GM19035 (cell line): Measurements from ENCODE around the gene PODXL.
"Not testable (repeated sequence)": the region's sequence is repeated elsewhere in the genome, so short reads cannot be mapped to it uniquely, and the experiment has no call there.

Experiments
- ATAC-seq: cut with Tn5 transposase; IDR thresholded peaks from one replicate; pipeline ENCODE4 v1.9.1; 2021; ENCODE audit not compliant: unreplicated experiment

PODXL gene

DNA sequence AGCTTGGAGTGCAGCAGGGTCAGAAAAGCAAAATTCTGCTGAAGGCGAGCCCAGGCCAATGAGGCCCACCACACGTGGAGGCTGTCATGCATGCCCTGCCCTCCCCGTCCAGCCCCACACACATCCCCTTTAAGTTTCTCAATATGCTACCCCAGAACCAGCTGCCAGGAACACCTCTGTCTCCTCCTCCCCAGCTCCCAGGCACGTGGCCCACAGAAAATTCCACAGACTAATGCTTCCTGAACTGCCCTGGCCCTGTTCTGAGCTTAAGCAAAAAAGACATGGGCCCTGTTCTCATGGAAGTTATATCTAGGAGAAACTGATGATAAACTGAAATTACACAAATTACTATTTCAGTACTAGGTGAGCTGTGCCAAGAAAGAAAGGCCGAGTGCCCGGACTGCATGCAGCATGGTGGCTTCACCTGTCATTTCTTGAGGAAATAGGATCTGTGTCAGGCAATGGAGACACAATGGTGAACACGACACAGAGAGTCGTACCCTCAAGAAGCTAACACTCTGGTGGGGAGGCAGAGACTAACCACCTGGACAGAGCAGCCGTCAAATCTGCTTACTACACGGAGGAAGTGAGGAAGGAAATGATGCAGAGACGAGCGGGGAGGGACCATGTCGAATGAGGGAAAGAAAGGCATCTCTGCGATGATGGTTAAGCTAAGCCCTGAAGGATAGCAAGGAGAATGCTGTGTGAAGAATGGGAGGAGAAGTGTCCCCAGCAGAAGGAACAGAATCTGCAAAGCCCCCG lies 44.5 kb downstream of the PODXL start:
- ATAC-seq = no peak

DNA sequence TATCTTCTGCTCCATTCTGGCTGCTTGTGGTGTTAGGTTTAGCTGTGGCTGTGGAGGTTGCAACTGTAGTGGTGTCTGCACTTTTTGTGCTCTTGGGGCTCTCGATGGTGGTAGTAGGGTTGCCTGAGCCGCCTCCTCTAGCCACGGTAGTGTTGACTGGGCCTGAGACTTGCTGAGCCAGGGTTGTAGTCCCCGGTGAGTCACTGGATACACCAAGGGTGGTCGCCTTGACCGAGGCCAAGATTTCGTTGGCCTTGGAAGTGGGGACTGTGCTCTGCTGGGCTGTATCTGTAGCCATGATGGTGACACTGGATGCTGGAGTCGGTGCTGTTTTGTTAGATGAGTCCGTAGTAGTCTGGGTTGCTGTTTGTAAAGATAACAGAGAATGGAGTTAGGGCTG lies 45.4 kb downstream of the PODXL start:
- ATAC-seq = no peak

DNA sequence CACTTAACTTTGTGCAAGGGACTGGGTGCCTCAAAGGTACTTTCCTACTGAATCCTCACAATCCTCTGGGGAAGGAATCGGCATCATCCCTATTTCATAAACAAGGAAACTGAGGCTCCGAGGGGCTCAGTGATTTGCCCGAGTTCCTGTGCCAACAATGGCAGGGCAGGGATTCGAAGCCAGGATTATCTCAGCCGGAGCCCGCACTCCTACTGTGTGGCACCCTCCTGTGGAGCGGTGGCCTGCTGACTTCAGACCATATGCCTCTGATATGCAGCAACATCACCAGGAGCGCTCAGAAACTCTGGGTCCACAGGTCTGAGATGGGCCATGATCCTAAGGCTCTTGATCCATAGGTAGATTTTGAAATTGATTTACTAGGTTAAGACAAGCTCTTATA lies 46.6 kb downstream of the PODXL start:
- no peak for ATAC-seq

DNA sequence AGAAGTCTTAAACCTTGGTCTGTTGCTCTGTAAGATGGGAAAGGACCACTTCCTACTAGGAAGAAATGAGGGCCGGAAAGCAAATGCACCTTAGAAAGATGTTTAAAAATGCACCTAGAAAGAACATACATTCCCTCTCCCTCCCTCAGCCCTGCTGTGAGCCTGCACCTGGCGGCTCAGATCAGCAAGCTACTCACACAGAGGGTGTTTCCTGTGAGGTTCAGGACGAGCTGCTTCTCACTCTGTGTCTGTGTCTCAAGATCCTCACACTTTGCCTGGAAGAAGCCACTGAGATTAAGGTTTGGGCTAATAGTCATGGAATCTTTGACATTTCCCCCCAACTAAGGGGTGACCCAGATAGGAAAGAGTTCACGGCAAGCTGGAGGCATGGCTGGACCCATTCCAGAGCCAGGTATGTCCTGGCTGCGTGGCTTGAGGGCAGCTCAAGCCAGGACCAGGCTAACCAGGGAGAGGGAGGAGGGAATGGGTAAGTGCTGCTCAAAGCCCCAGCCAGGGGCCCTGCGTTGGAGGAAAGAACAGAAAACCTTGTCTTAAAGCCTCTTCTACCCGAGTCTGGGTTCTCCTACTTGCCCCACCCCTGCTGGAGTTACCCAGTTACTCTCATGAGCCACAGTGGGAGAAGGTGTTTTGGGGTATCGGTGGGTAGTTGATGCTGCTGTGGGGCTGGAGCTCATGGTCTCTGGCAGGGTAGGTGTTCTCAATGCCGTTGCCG lies 47.5 kb downstream of the PODXL start:
- ATAC-seq = no peak

DNA sequence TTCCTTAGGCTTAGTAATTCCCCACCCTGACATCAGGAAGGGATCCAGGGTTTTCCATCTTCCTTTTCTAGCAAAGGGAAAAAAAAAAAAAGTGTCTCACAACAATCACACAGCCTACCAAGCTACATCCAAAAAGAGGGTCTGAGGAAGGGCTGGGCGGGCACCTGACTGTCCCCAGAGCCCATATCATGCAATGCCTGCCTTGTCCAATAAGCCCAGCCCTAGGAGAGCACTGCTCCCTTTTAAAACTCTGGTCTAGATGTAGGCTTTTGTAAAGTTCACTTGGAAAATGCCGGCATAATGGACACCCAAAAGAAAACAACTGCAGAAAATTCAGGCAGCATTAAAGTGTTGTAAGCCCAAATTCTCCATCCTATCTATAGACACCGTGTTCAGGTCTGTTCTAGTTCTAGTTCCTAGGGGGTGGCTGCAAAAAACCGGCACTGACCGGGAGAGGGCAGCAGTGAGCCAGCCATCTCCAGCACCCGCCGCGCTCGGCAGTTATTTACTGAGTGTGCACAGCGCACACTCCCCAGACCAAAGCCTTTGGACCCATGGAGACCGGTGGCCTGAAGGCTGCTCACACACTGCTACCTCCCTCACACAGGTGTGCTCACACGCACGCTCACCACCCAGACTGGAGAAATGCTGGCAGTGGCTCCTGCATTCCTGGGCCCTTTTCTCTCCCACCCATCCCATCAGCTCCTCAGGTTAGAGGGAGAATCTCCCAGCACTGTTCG lies 48.7 kb downstream of the PODXL start:
- peak; percentile 73 for ATAC-seq

DNA sequence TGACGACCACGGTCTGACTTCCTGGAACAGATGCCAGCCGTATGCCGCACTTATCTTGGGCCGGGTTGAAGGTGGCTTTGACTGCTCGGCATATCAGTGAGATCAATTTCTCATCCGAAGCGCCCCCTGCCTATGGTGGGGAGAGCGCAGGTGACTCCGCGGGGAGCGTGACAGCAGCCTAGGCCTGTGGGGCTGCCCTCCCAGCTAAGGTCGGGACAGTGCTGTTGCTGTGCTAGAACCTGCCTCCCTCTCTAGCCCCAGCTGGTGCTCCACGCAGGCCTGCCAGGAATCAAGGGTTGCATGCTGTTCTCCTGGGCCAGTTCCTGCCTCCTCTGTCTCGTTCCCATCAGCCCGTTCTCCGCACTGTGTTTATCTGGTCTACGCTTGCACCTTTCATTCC lies 49.8 kb downstream of the PODXL start:
- ATAC-seq = no peak

DNA sequence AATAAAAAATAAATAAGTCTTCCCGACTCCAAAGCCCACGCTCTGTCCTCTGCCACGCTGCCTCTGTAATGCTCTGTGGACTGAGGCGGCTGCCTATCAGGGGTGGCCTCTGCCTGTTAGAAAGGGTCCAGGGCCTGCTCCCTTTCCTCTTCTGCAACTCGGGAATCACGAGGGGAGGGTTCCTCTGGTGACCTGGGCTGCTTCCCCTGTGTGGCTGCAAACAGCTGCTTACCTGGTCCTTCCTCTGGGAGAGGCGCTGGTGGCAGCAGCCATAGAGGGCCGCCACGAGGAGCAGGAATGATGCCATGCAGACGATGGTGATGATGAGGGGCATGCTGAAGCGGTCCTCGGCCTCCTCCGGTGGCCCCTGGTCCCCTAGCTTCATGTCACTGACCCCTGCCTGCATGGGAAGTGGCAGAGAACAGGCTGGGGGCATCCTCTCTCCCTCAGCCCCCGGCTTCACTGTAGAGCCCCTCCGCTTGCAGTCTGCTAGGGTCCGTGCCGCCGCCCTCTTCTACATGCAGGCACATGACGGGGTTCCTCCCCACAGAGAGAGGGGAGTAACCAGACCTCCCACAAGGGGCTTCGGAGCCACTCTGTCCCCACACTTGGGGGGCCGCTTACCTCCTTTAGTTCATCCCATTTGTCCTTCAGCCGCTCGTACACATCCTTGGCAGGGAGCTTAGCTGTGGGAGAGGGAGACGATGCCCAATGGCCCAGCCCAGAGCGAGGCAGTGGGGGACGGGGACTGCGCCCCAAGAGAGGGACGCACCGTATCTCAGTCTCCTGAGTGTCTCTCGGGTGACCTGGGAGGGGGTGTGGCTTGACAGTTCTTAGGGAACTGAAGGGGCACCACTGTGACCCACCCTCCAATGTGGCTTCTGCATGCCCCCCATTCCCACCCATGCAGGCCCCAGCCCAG lies 50.5 kb downstream of the PODXL start:
- no peak for ATAC-seq

DNA sequence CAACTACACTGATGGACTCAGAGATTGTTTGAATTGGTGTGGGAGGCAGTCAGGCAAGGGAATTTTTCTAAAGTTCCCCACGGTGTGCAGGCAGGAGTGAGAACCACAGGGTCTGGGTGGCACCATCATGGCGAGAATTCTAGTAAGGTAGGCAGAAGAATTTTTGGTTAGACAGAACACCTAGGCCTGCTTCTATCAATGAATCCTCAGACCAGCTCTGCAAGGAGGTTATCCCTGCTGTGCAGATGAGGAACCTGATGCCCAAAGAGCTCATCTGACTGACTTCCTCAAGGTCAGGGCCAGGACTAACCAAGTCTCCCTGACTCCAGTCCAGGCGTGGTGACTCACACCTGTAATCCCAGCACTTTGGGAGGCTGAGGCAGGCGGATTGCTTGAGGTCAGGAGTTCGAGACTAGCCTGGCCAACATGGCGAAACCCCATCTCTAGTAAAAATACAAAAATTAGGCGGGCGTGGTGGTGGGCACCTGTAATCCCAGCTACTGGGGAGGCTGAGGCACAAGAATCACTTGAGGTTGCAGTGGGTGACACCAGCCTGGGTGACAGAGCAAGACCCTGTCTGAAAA lies 51.3 kb downstream of the PODXL start:
- not testable (repeated sequence) for ATAC-seq

DNA sequence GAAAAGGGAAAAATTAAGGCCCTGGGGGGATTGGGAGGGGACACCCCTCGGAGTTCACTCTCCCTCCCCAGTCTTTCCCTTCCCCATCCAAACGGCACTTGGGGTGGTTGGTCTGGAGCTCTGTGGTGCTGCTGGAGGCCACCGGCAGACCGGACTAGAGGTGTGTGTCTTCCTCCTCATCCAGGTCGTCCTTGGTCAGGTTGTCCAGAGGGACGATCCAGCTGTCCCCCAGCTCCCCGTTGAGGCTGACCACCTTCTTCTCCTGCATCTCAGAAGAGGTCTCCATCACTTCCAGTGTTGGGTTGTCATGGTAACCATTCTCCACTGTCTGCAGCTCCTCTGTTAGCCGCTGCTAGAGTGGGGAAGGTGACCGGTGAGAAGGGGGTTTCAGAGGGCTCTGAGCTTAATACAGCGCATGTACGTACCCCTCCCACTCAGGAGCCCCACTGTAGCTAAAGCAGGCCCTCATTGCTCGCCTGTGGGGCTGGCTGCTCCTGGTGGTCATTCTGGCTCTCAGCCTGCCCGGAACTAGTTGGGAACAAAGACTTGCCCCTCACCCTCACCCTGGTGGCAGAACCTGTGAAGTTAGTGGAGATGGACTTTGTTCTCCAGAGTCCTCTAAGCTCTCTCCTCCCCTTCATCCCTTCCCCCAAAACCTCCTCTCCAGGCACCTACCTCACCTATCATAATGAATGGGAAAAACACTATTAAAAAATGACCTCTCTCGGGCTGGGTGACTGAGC lies 52.1 kb downstream of the PODXL start:
- ATAC-seq = no peak

DNA sequence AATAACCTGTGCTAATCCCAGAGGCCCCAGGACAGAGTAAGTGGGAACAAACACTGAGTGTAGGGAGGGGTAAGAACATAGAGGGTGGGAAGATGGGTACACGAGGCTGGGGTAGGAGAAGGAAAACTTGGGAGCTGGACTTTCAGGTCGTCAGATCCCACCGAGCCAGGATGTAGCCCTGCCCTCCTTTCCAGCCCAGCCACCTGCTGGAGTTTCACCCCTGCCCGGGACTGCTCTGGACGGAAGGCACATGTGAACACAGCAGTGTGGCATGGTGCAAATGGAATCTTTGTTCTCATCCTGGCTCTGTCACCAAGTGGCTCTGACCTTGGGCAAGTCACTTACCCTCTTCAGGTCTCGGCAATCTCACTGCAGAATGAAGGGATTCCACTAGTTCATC lies 52.8 kb downstream of the PODXL start:
- no peak for ATAC-seq

DNA sequence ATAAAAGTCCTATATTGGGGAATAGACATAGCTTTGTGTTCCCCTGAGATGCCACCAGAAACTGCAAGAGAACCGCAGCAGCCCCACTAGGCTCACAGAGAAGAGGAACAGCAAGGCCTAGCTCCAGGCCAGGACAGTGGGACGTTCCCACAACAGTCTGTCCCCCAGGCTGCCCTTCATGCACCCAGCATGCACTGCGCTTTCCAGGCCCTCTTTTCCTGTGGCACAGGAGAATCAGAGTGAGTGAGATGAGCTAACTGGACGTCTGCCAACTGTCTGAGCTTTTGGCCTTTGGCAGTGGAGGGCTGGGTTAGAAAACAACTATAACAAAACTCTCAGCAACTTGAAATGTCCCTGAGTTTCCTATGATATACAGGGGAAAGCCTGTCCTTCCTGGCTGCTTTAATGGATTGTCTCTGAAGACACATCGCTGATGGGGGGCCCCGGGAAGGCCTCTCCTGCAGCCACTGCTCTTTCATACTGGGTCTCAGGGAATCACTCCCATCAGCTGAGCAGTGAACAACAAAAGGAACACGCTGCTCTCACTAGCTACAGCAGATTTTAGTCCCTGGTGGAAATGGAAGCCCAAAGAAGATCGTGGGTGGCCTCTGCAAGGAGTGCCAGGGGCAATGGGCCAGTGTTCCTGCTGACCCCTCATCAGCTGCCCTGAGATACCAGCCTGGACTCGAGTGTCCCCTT lies 53.5 kb downstream of the PODXL start:
- ATAC-seq = no peak

DNA sequence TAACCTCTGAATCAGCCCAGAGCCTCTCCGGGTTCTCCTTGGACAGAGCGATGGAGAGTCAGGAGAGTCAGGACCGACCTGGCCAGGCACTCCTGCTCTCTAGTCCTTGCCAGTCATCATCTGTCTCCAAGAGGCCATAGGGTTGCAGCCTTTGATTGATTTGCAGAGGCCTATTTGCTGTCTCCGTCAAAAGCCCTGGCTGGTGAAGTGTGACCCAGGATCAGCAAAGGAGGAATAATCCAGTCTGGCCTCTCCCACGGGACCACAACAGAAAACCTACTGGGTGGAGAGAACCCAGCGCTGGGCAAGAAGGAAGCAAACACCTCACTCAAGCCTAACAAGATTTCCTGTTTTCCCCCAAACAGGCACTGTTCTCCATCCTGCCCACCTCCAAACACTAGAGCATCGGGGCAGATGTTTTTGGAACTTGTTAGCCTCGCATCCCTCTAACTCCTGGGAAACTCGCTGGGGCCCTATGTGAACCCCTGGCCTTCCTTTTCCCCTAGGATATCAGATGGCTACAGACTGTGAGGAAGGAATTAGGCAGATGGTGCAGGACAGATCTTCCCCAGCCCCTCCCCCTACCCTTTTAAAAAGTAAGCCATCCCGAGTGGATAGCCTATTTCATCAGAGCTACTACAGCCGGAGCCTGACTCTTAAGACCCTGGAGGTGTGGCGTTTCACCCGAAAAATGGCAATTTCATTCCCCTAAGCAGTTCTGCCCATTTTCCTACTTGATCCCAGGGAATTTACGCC lies 54.3 kb downstream of the PODXL start:
- no peak for ATAC-seq

DNA sequence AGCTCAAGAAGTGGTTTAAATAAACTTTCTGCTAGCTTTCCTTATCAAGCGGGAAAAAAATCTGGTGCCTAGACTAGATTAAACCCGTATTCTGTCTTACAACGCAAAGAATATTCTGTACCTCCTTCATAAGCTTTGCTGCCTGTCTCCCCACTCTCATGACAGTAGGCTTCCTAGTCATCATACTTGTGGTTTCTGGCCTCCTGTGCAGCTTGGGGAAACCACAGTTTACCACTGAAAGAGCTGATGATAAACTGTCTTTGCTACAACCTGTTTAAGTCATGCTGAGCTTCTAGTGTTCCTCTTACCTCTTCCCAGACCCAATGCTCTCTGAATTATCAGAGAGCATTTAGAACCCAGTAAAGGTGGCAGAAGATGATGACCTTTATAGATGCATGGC lies 55.0 kb downstream of the PODXL start:
- ATAC-seq = peak; percentile 70

DNA sequence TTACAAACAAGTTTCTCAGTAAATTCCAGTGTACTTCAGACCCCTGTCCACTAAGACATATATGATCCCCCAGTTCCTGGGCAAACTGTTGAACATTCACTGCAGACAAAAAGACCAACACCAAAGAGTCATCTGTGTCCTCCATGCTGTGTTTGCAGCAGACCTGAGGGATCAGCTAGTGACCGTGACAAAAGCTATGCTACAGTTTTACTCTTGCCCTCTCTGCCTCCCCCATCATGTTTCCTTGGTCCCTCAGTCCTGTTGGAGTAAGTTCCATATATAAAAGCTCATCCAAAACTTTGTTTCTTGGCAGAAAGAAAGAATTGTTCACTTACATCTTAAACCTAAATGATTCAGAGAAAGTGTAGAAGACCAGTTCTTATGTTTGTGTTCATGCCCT lies 56.1 kb downstream of the PODXL start:
- no peak for ATAC-seq

DNA sequence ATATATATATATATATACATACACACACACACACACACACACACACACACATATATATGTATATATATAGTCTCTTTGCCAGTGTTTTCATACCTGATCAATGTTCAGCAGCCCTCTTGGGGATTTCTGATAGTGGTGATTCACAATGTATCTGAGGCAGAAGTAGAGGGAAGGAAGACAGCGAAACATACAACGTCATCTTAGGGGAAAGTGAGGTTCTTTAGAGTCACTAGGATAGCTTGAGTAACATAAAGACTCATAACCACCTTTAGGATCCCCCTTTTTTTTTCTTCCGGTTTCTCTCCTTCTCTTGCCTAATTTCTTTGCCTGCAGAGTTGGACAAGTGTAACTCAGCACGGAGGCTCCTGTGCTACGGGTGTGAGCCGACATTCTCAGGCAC lies 56.6 kb downstream of the PODXL start:
- ATAC-seq = no peak

DNA sequence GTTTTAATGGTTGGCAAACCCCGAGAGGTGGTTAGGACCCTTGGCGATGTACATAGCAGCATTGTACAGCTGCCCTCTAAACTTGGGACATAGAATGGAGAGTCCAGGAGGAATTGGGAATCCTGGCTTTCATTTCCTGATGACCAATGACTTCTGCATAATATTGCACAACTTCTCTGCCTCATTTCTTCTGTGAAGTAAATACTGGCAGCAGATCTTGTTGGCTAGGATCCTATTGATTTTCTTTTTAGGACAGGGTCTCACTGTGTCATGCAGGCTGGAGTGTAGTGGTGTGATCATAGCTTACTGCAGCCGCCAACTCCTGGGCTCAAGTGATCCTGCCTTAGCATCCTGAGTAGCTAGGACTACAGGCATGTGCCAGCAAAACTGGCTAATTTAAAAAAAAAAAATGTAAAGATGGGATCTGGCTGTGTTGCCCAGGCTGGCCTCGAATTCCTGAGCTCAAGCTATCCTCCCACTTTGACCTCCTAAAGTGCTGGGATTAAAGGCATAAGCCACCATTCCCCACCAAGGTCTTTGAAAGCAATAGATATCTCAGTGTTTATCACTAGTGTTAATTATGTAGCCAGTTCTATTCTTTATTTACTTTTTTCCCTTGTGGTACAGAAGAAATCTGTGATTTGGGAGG lies 58.1 kb downstream of the PODXL start:
- no peak for ATAC-seq

DNA sequence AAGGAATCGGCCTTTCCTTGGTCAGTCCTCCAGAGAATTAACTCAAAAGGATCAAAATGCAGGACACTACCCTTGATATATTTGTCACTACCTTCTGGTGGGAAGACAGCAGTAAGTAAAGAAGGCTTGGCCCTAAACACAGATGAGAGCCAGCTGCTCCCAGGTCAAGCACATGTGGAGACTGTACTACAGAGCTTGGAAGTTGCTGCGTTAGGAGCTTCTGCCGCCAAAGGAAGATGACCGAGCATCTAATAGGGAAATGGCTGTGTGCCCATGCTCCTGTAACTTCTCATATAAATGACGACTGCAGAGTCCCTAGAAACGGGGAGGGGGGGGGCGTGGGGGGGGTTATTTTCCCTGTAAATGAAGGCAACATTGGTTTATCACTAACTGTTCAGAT lies 59.0 kb downstream of the PODXL start:
- ATAC-seq = no peak
